ENCODE data around the gene ERF. TPM values are rescaled to one million over a fixed set of nuclear protein-coding genes. Genes with fewer than 3 reads are reported as not detected.
"Not testable (repeated sequence)": the region's sequence is repeated elsewhere in the genome, so short reads cannot be mapped to it uniquely, and the experiment has no call there.

ERF gene
- total RNA-seq, 1 donor, result 30.4 TPM

DNA sequence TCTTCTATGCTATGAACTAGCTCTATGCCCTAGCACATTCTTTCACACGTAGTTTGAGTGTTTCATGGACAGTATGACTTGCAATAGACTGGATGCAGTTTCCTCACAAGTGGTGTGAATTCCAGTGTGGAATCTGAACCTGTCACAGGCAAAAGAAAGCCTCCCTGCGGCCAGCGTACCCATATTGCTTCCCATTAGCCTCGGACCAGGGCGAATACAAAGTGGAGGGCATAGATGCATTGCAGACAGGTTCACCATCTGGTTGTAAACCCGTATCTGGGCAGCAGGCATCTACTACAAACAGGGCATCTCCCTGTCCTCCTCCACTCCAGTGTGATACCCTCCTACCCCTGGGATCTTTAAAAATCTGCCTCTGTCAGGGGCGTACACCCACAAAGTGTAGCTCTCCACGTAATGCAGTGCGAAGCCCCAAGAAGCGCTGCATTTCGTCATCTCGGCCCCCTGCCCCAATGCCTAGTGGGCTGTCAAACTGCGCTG, 12.8 kb upstream of the ERF start:
- TF ChIP-seq, protein P1, sequence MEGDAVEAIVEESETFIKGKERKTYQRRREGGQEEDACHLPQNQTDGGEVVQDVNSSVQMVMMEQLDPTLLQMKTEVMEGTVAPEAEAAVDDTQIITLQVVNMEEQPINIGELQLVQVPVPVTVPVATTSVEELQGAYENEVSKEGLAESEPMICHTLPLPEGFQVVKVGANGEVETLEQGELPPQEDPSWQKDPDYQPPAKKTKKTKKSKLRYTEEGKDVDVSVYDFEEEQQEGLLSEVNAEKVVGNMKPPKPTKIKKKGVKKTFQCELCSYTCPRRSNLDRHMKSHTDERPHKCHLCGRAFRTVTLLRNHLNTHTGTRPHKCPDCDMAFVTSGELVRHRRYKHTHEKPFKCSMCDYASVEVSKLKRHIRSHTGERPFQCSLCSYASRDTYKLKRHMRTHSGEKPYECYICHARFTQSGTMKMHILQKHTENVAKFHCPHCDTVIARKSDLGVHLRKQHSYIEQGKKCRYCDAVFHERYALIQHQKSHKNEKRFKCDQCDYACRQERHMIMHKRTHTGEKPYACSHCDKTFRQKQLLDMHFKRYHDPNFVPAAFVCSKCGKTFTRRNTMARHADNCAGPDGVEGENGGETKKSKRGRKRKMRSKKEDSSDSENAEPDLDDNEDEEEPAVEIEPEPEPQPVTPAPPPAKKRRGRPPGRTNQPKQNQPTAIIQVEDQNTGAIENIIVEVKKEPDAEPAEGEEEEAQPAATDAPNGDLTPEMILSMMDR (IDR thresholded peaks at IDR 0.05; ENCODE audit: insufficient read depth, low read length), result no peak
- peak; percentile 20 for DNase-seq (ENCODE audit: low read depth)
- H3K4me3 ChIP-seq (ENCODE audit: low read depth, low read length), result peak overlapping the region; percentile 74

DNA sequence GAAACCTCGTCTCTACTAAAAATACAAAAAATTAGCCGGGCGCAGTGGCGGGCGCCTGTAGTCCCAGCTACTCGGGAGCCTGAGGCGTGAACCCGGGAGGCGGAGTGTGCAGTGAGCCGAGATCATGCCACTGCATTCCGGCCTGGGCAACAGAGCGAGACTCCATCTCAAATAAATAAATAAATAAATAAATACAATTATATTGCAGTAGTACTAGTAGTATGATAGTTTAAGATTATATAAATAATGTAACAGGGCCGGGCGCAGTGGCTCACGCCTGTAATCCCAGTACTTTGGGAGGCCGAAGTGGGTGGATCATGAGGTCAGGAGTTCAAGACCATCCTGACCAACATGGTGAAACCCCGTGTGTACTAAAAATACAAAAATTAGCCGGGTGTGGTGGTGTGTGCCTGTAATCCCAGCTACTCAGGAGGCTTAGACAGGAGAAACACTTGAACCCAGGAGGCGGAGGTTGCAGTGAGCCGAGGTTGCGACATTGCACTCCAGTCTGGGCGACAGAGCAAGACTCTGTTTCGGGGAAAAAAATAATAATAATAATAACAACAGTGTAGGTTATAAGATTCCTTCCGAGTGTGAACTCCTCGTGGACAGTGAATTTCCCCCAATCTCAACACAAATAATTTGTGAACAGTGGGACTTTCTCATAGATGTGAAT, 12.1 kb upstream of the ERF start:
- DNase-seq (ENCODE audit: low read depth); H3K4me3 ChIP-seq (ENCODE audit: low read depth, low read length): not testable (repeated sequence)

DNA sequence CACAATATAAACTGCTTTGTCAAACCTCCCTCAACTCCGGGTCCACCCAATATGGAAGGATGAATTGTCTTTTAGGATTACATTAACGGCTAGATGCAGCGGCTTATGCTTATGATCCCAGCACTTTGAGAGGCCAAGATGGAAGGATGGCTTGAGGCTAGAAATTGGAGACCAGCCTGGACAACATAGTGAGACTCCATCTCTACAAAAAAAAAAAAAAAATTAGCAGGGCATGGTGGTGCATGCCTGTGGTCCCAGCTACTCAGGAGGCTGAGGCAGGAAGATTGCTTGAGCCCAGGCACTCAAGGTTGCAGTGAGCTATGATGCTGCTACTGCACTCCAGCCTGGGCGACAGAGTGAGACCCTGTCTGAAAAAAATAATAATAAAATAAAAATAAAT, 11.2 kb upstream of the ERF start:
- not testable (repeated sequence) for H3K4me3 ChIP-seq (ENCODE audit: low read depth, low read length); DNase-seq (ENCODE audit: low read depth)

DNA sequence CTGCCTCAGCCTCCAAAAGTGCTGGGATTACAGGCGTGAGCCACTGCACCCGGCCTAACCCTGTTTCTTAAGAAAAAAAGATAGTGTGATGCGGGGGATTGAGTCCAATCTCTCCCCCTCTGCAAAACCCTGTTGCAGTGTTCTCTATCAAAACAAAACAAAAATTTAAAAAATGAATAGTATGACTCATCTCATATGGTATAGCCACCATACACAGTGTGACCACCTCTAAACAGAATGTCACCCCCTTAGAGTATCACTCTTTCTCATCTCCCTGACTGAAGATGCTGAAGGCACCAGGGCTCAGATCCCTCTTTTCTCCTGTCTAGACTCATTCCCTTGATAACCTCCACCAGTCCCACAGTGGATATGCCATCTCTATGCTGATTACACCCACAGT, 6.8 kb upstream of the ERF start:
- no peak for DNase-seq (ENCODE audit: low read depth)
- no peak overlapping the region for H3K4me3 ChIP-seq (ENCODE audit: low read depth, low read length)
- TF ChIP-seq, protein P1 (IDR thresholded peaks at IDR 0.05; ENCODE audit: insufficient read depth, low read length), result no peak

DNA sequence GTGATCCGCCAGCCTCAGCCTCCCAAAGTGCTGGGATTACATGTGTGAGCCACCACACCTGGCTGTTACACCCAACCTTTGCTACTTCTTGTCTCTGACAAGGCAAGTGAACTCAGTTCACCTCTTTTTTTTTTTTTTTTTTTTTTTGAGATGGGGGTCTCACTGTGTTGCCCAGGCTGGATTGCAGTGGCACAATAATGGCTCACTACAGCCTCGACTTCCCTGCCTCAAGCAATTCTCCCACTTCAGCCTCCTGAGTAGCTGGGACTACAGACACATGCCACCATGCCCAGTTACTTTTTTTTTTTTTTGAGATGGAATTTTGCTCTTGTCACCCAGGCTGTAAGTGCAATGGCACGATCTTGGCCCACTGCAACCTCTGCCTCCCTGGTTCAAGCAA, 2.9 kb upstream of the ERF start:
- not testable (repeated sequence) for H3K4me3 ChIP-seq (ENCODE audit: low read depth, low read length); DNase-seq (ENCODE audit: low read depth)

DNA sequence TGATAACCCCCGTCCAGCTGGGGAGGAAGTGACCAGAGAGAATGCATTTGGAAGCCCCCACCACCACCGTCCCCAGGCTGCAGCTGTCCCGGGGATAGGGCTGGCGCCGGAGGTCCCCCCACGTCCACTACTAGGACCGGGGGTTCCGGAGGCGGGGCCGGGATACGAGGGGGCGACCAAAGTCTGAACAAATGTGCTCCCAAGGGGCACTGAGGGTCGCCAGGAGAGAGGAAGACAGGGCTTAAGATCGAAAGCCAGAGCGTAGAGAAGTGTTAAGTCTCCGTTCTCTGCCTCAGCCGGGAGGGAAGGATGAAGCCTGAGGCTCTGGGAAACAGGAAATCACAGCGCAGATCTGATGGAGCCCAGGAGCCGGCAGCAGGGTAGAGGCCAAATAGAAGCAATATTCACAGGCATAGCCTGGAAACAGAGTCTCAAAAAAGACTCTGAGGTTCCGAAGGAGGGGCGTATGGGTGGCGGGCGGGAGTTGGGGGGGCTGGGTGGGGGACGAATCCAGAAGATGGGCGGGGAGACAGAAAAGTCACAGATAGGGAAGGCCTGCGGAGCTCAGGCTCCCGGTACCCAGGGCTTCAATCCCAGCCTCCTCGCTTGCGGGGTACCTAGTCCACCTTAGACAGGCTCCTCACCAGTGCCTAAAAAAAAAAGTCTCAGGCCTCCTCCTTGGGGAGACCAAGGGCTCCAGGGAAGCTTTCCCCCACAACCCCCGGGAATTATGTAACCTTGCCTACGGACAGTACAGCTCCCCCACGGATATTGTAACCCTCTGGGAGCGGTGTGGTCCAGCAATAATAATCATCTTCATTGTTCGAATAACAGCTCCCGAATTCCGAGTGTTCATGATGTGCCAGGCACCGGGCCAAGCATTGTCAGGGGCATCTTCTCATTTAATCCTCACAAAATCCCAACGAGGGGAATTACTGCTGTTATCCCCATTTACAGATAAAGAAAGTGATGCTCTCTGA, 1.1 kb upstream of the ERF start:
- peak; percentile 64 for DNase-seq (ENCODE audit: low read depth)
- TF ChIP-seq, protein P1 (IDR thresholded peaks at IDR 0.05; ENCODE audit: insufficient read depth, low read length), result no peak
- peak overlapping the region; percentile 67 for H3K4me3 ChIP-seq (ENCODE audit: low read depth, low read length)

DNA sequence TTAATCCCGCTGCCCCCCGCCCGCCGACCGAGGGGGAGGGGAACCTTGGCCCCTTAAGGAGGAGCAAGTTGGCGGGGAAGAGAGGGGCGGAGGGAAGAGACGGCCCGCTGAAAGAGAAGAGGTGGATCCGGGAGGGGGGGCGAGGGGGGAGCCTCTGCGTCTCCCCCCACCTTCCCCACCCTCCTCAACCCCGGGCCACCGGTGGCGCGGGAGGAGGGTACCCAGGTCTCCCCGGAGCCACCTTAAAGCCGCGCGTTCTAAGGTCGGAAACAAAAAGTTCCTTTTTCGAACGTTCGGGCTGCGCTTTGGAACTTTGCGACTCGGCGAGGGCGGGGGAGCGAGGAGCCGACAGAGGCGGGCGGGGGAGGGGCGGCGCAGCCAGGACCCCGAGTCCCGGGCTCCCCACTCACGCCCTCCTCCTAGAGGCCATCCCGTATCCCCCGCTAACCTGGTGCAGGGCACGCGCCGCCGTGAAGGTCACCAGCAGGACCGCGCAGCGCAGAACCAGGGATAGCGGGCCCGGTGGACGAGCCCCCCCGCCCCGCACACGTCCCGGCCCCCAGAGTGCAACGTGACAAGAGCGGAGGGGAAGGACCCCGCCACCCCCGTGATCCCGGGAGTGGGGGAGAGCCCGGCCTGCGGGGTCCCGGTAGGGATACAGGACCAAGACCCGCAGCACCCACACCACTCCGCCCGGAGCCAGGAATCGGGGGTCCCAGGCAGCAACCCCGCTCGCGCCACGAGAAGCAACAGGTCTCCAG, 659 bp downstream of the ERF start:
- peak overlapping the region; percentile 96 for H3K4me3 ChIP-seq (ENCODE audit: low read depth, low read length)
- TF ChIP-seq, protein P1 (IDR thresholded peaks at IDR 0.05; ENCODE audit: insufficient read depth, low read length), result no peak
- DNase-seq (ENCODE audit: low read depth), result no peak
